HUDEP-2 (cell line): Measurements from ENCODE around the gene FAM171A1.

Source experiments
- DNase-seq, 76 experiments: peaks; one replicate each; lab custom pipeline; 2025; ENCODE audit not compliant: unreplicated experiment in 76 of 76; lab: John Stamatoyannopoulos, UW

The FAM171A1 gene

GRCh38 chr10:15183689-15184481 lies 187.2 kb downstream of the FAM171A1 start:
- no peak for DNase-seq

- DNase-seq: no peak
These were observed 188.4 kb downstream of the FAM171A1 start for GRCh38 chr10:15182540-15183207.

DNA sequence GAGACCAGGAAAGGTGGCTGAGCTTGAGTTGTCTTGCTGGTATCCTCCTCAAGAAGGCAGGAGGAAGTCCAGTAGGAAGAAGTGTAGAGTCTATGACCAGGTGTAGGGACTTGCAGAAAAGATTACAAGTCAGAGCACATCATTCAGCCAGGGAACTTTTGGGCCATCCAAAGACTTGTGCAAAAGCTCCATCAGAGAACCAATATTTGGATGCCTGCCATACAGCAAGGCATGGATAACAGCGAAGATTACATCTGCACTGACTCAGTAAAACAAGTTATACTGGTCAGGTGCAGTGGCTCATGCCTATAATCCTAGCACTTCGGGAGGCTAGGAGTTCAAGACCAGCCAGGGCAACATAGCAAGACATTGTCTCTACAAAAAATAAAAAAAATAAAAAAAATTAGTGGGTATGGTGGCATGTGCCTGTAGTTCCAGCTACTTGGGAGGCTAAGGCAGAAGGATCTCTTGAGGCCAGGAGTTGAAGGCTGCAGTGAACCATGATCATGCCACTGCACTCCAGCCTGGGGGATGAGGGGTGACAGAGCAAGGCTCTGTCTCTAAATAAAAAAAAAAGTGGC lies 189.4 kb downstream of the FAM171A1 start:
- DNase-seq: no peak

- DNase-seq: no peak
These were observed 190.4 kb downstream of the FAM171A1 start for GRCh38 chr10:15180736-15181135.

GRCh38 chr10:15176269-15176668 lies 194.8 kb downstream of the FAM171A1 start:
- no peak for DNase-seq

- no peak for DNase-seq
These were observed 195.5 kb downstream of the FAM171A1 start for GRCh38 chr10:15175587-15175986.

- no peak for DNase-seq
These were observed 198.7 kb downstream of the FAM171A1 start for GRCh38 chr10:15172306-15172840.

- DNase-seq: no peak
These were observed 201.3 kb downstream of the FAM171A1 start for GRCh38 chr10:15169555-15170401.

DNA sequence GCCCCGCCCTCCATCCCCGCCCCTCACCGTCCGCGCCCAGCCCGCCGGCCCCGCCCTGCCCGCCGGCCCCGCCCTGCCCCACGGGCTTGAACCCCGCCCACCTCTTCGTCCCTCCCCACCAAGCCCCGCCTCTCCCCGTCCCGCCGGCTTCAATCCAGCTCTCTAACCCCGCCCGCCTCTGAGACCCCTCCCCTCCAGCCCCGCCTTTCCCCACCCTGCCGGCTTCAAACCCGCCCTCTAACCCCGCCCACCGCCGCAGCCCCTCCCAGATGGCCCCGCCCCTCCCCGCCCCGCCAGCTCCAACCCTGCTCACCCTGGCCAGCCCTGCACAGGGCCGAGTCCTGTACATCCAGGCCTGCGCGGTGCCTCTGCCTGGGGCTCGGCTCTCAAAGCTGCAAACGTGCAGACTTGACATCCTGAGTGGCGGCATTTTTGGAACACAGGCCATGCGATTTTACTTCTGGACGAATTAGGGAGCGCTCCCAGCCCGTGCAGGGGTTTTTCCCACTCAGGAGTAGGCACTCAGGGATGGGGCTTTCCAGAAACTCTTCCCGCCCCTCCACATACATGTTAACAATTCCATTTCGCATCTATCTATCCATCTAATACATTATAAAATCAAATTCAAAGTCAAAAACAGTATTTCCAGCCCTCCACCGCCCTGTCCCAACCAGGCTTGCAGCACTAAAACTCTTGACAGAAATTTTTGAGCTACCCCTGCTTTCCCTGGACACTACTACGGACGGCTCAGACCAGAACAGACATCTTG lies 202.1 kb downstream of the FAM171A1 start:
- peak in 73 of 76 experiments; percentile 12 to 97 (median 88) for DNase-seq

- peak in 55 of 76 experiments; percentile 12 to 92 (median 80) for DNase-seq
These were observed 202.8 kb downstream of the FAM171A1 start, which contains the start of gene NMT2 for GRCh38 chr10:15168291-15168785. Gene NMT2 (minus strand): TSS chr10:15168693. CDS start chr10:15168612, 81 bp downstream.

GRCh38 chr10:15167411-15168290 lies 203.4 kb downstream of the FAM171A1 start:
- peak in 18 of 76 experiments; percentile 3 to 37 (median 18) for DNase-seq

GRCh38 chr10:15166325-15166724 lies 204.8 kb downstream of the FAM171A1 start:
- DNase-seq: no peak

DNA sequence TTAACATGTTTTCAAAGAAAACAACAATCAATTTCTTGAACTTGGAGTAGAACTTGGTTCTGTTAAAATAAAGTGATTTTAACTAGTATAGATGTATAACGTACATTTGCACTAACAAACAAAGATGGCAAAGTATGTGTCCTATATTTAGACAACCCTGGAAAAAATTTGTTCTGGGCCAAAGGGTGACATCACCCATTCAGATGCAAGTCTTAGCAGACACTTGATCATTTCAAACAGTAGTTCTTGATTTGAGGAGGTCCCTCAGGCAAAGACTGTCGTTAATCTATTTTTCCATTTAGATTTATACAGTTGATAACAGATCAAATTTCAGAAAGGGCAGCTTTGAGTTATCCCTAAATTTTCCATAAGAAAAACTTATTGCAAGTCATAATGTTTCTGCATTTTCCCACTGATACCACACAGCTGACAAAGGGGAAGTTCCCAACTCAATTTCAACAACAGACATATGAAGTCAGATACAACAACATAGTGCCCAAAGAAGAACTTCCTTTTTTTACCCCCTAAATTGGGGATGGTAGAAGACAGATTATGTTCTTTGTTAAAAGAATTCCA lies 207.7 kb downstream of the FAM171A1 start:
- DNase-seq: no peak
